ENCODE data around the gene FXYD7. TPM values are rescaled to one million over a fixed set of nuclear protein-coding genes. Genes with fewer than 3 reads are reported as not detected.
"Not testable (repeated sequence)": the region's sequence is repeated elsewhere in the genome, so short reads cannot be mapped to it uniquely, and the experiment has no call there.

The FXYD7 gene
- total RNA-seq, 2 experiments from 2014 or later = 8.3 to 8.8 TPM

- Mint-ChIP-seq H3K9me3 (no peaks in the 10 kb centered on the region), H3K27me3 (peaks cover 16% of the 10 kb centered on the region), H3K27ac (no peak overlapping the region), H3K36me3 (ENCODE audit: low read depth) (peaks cover 3% of the 10 kb centered on the region), H3K4me3 (no peak overlapping the region), H3K4me1 (peaks cover 12% of the 10 kb centered on the region)
- DNase-seq = no peak
- CTCF ChIA-PET = interaction anchor here (0.7 to 1.3 kb wide), 4 partner anchors 12 to 77 kb away, joined by 3 to 4 read pairs (median 3); no protein-coding TSS in a partner anchor
- POLR2A ChIA-PET = interaction anchor here (0.9 kb wide), 1 partner anchor 75 kb away, joined by 3 read pairs; the partner anchor contains the start of gene USF2
These were observed 51.2 kb downstream of the FXYD7 start for GRCh38 chr19:35194012-35194984.

- Mint-ChIP-seq H3K27ac (no peak overlapping the region), H3K4me1 (peaks cover 9% of the 10 kb centered on the region)
These were observed 52.8 kb downstream of the FXYD7 start for GRCh38 chr19:35195830-35196229.

GRCh38 chr19:35196861-35197260 lies 53.8 kb downstream of the FXYD7 start:
- POLR2A ChIA-PET; H3K4me1 Mint-ChIP-seq; CTCF ChIA-PET; H3K9me3 Mint-ChIP-seq; H3K27me3 Mint-ChIP-seq; H3K36me3 Mint-ChIP-seq (ENCODE audit: low read depth); H3K27ac Mint-ChIP-seq; H3K4me3 Mint-ChIP-seq; DNase-seq: not testable (repeated sequence)

More at GRCh38 chr19:35195830-35196229, 52.8 kb downstream of the FXYD7 start:
- no peak for DNase-seq
- H3K4me3 Mint-ChIP-seq = no peak overlapping the region
- no peaks in the 10 kb centered on the region for H3K9me3 Mint-ChIP-seq
- ChIA-PET CTCF (no interaction called here), POLR2A (no interaction called here)
- peaks cover 5% of the 10 kb centered on the region for H3K27me3 Mint-ChIP-seq
- H3K36me3 Mint-ChIP-seq (ENCODE audit: low read depth) = peaks cover 3% of the 10 kb centered on the region

- no peak for DNase-seq
- Mint-ChIP-seq H3K27ac (no peak overlapping the region), H3K4me3 (no peak overlapping the region), H3K27me3 (no peaks in the 10 kb centered on the region), H3K9me3 (no peaks in the 10 kb centered on the region), H3K4me1 (peaks cover 21% of the 10 kb centered on the region), H3K36me3 (ENCODE audit: low read depth) (peaks cover 3% of the 10 kb centered on the region)
- CTCF ChIA-PET = interaction anchor here (0.6 to 1.3 kb wide), 2 partner anchors 16 to 58 kb away, joined by 3 to 5 read pairs; no protein-coding TSS in a partner anchor
- POLR2A ChIA-PET = interaction anchor here (0.7 to 1.5 kb wide), 2 partner anchors 12 to 61 kb away, joined by 3 read pairs; no protein-coding TSS in a partner anchor
These were observed 56.4 kb downstream of the FXYD7 start for GRCh38 chr19:35199481-35199880.

GRCh38 chr19:35202722-35203688 lies 60.0 kb downstream of the FXYD7 start:
- Mint-ChIP-seq H3K27me3 (no peaks in the 10 kb centered on the region), H3K4me1 (peaks cover 55% of the 10 kb centered on the region), H3K4me3 (no peak overlapping the region), H3K27ac (no peak overlapping the region), H3K9me3 (peaks cover 2% of the 10 kb centered on the region), H3K36me3 (ENCODE audit: low read depth) (peaks cover 7% of the 10 kb centered on the region)
- CTCF ChIA-PET = interaction anchor here (0.6 to 1.5 kb wide), 5 partner anchors 14 to 260 kb away, joined by 3 to 4 read pairs (median 3); no protein-coding TSS in a partner anchor
- POLR2A ChIA-PET = interaction anchor here (0.7 to 1.8 kb wide), 7 partner anchors 9 to 49 kb away, joined by 3 to 11 read pairs (median 3); partner anchors contain the start of gene FXYD5
- DNase-seq = no peak

Other genes starting within 250 kb of the FXYD7 start
- 1 to 10 TPM; 2.8 to 3.1 TPM for gene ZNF30, start 216.4 kb upstream of the FXYD7 start, total RNA-seq
- 10 to 100 TPM; 18.3 to 18.9 TPM for gene ZNF792, start 179.0 kb upstream of the FXYD7 start, total RNA-seq
- 100 to 1,000 TPM in 1 of 2 experiments, 10 to 100 TPM in 1; 98.2 to 106 TPM for gene GRAMD1A, start 142.9 kb upstream of the FXYD7 start, total RNA-seq
- under 1 TPM; 0.43 to 0.50 TPM for gene SCN1B, start 112.8 kb upstream of the FXYD7 start, total RNA-seq
- gene HPN, start 101.5 kb upstream of the FXYD7 start, total RNA-seq = not detected
- gene FXYD3, start 27.4 kb upstream of the FXYD7 start, total RNA-seq = not detected
- under 1 TPM; 0.55 to 0.68 TPM for gene LGI4, start 8.2 kb upstream of the FXYD7 start, total RNA-seq
- gene FXYD1, start 4.4 kb upstream of the FXYD7 start, total RNA-seq = 1 to 10 TPM; 3.3 to 3.6 TPM
- 100 to 1,000 TPM; 588 to 589 TPM for gene FXYD5, start 11.5 kb downstream of the FXYD7 start, total RNA-seq
- gene FAM187B, start 85.5 kb downstream of the FXYD7 start, total RNA-seq = not detected
- gene LSR, start 105.7 kb downstream of the FXYD7 start, total RNA-seq = 10 to 100 TPM; 13.2 to 13.3 TPM
- gene USF2, start 125.7 kb downstream of the FXYD7 start, total RNA-seq = 100 to 1,000 TPM; 164 to 172 TPM
- under 1 TPM; 0.38 to 0.43 TPM for gene HAMP, start 139.3 kb downstream of the FXYD7 start, total RNA-seq
- not detected for gene MAG, start 148.9 kb downstream of the FXYD7 start, total RNA-seq
- gene CD22, start 185.9 kb downstream of the FXYD7 start, total RNA-seq = under 1 TPM; 0.63 to 0.76 TPM
- gene FFAR1, start 204.6 kb downstream of the FXYD7 start, total RNA-seq = not detected
- gene FFAR3, start 215.2 kb downstream of the FXYD7 start, total RNA-seq = under 1 TPM; 0.63 to 0.78 TPM
- gene GPR42, start 227.8 kb downstream of the FXYD7 start, total RNA-seq = under 1 TPM in 1 of 2 experiments, not detected in 1; 0.13 TPM